GM12892 (cell line): ENCODE data around the gene TCEANC.

Experiments used
- DNase-seq: peaks from one replicate; pipeline ENCODE4 v3.0.0; 2011; ENCODE audit not compliant: insufficient read length
- FAIRE-seq: peaks from 2 replicates; lab custom pipeline; 2011; peaks lifted over from hg19 to GRCh38; lab: Jason Lieb, UNC
- POLR2A ChIP-seq: IDR thresholded peaks from 2 replicates; pipeline ENCODE4 v1.6.1; 2011; ENCODE audit warnings: low read depth, low read length, control low read depth
- POLR2AphosphoS5 ChIP-seq: IDR thresholded peaks from 2 replicates; pipeline ENCODE4 v1.6.1; 2011; ENCODE audit warnings: low read depth, low read length, control low read depth
- TAF1 ChIP-seq: IDR thresholded peaks from 2 replicates; pipeline ENCODE4 v1.6.1; 2011; ENCODE audit warnings: low read depth, mild to moderate bottlenecking, control low read depth, low read length, borderline replicate concordance

TCEANC gene

GRCh38 chrX:13695601-13696115 is 42.7 kb downstream of the TCEANC start:
- no peak for FAIRE-seq

GRCh38 chrX:13697455-13697854 is 44.5 kb downstream of the TCEANC start:
- TF ChIP-seq POLR2A (no peak), POLR2AphosphoS5 (no peak), TAF1 (no peak)
- DNase-seq (no peak), FAIRE-seq (peak; percentile 83)

More at GRCh38 chrX:13695601-13696115, 42.7 kb downstream of the TCEANC start:
- TF ChIP-seq POLR2A, result no peak
- TF ChIP-seq POLR2AphosphoS5, result no peak
- DNase-seq, result no peak

DNA sequence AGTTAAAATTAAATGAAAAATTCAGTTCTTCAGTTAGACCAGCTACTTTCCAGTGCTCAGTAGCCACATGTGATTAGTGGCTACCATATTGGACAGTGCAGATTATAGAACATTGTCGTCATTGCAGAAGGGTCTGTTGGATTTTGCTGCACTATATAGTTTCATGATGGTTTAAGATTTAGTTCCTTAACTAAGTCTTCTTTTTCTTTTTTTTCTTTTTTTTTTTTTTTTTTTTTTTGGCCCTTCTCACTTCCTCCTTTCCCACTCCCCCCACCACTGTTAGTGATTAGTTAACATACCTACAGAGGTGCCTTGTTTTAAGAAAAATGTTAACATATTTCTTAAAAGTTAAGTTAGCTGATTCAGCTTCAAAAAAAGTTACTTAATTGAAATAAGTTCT is 45.0 kb downstream of the TCEANC start:
- DNase-seq, result no peak
- no peak for FAIRE-seq
- no peak for TF ChIP-seq POLR2A
- TF ChIP-seq POLR2AphosphoS5, result no peak
- no peak for TF ChIP-seq TAF1

GRCh38 chrX:13698432-13698831 is 45.5 kb downstream of the TCEANC start:
- DNase-seq (no peak), FAIRE-seq (no peak)
- TF ChIP-seq POLR2AphosphoS5, result no peak
- TF ChIP-seq TAF1, result no peak
- TF ChIP-seq POLR2A, result no peak

DNA sequence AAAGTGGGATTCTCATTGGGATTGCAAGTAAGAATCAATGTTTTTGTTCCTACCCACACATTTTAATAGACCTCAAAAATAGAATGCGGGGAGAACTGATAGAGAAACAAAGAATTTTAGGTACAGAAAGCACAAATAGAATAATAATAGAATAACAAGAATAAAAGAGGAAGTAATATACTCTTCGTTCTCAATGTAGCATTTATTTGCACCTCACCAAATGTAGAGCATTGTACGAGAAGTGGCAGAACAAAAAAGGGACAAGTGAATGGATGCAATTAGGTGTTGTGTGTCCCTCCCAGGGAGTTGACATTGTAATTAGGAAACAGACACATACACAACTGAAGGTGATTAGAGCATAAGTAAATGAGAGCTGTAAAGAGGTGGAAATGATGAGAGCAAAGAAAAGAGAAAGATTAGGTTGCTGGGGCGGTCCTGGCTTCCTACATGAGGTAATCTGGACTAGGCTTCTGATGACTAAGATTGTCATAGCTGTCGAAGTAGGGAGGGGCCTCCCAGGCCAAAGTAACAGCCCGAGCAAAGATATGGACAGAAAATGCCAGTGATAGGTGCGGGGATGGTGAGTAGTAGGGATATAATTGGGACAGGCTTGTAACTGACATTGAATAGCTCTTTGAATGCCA is 46.4 kb downstream of the TCEANC start:
- no peak for TF ChIP-seq POLR2AphosphoS5
- TF ChIP-seq TAF1, result no peak
- no peak for TF ChIP-seq POLR2A
- FAIRE-seq, result peak; percentile 86
- DNase-seq, result no peak

- FAIRE-seq (peak; percentile 78), DNase-seq (no peak)
- TF ChIP-seq POLR2A, result no peak
- no peak for TF ChIP-seq POLR2AphosphoS5
- no peak for TF ChIP-seq TAF1
Observed at GRCh38 chrX:13700380-13700779, 47.4 kb downstream of the TCEANC start.

GRCh38 chrX:13702111-13702789 is 49.3 kb downstream of the TCEANC start:
- TF ChIP-seq TAF1 (no peak), POLR2AphosphoS5 (no peak), POLR2A (no peak)
- FAIRE-seq (peak; percentile 44), DNase-seq (no peak)

DNA sequence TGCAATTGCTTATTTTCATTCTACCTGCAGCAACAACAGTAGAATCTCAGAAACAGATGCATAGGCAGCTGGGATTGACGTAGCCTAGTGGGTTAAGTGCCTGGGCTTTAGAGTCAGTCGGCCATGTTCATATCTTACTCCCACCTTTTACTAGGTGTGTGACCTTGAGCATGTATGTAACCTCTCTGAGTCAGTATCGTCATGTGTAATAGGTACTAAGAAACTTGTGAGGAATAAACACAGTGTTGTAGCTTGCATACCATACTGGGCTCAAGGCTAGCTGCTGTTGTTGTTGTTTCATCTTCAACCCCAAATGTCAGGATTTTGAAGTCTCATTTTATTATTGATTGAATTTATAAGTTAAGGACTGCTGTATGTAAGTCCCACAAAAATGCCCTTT is 50.2 kb downstream of the TCEANC start:
- TF ChIP-seq POLR2A, result no peak
- TF ChIP-seq TAF1, result no peak
- TF ChIP-seq POLR2AphosphoS5, result no peak
- FAIRE-seq, result peak; percentile 56
- DNase-seq, result no peak

DNA sequence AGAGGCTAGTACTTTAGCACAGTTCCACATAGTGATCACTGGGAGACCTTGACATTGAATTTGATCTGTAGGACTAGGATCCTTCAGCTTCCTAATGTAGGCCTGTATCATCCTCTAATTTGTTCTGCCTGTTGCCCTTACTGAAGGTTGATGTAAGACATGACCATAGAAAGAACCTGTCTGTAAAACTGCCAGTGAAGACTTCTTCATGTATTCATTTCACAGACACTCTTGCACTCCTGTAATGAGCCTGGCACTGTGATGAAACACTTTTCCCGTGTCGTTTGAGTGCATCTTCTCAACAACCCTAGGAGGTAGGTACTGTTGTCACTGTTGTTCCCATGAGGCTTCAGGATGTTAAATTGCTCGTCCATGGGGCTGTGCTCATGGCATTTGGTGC is 50.6 kb downstream of the TCEANC start:
- DNase-seq (no peak), FAIRE-seq (peak; percentile 86)
- TF ChIP-seq POLR2A (no peak), POLR2AphosphoS5 (no peak), TAF1 (no peak)

- FAIRE-seq (peak; percentile 56), DNase-seq (no peak)
- no peak for TF ChIP-seq TAF1
- peak; percentile 50; the same call in 1 of the 2 replicates for TF ChIP-seq POLR2AphosphoS5
Observed at GRCh38 chrX:13711141-13711540, 58.2 kb downstream of the TCEANC start.
